CD4-positive, alpha-beta T cell (primary cell): ENCODE measurements around the gene ASCC2. TPM values are rescaled to one million over a fixed set of nuclear protein-coding genes. Genes with fewer than 3 reads are reported as not detected.

Source experiments
- ATAC-seq: fragments of 200-7000 bp; cut with Tn5 transposase; one replicate; pipeline ENCODE4 v1.10.0; 2022; ENCODE audit warnings: mild to moderate bottlenecking; ENCODE audit not compliant: poor library complexity
- CTCF ChIA-PET: fragments of 350-600 bp; sonication (Branson Sonifier 250); formaldehyde crosslinking; loops from one replicate; lab custom pipeline; 2021; ENCODE audit warnings: antibody characterized with exemption, inconsistent platforms; lab: Charles Lee
- POLR2A ChIA-PET: fragments of 350-600 bp; sonication (Branson Sonifier 250); formaldehyde crosslinking; loops from one replicate; lab custom pipeline; 2021; ENCODE audit warnings: antibody characterized with exemption, inconsistent platforms; lab: Charles Lee
- DNase-seq, 14 experiments: peaks; one replicate each; pipeline ENCODE4 v3.0.0-alpha.2; 2013 to 2020; ENCODE audit warnings: mixed read lengths in 2 of 14
- H3K27ac ChIP-seq, 2 donors: one replicate each; pipeline versions ENCODE4 v1.5.1 to v1.7.0; 2013; ENCODE audit warnings: low read length in 2 of 2, low read depth in 1 of 2, mild to moderate bottlenecking in 1 of 2
- H3K27me3 ChIP-seq, 2 experiments: 1 replicate in 1 of 2; 2 replicates in 1 of 2; pipeline versions ENCODE4 v1.6.1 to v1.7.0; 2013; ENCODE audit warnings: low read length in 2 of 2, control low read depth in 1 of 2, mild to moderate bottlenecking in 1 of 2, moderate library complexity in 1 of 2; ENCODE audit not compliant: insufficient read depth in 2 of 2, control insufficient read depth in 1 of 2
- H3K36me3 ChIP-seq: one replicate; pipeline ENCODE4 v1.6.1; 2013; ENCODE audit warnings: low read length, control low read depth; ENCODE audit not compliant: insufficient read depth
- H3K4me1 ChIP-seq: one replicate; pipeline ENCODE4 v1.6.1; 2013; ENCODE audit warnings: low read length, control low read depth; ENCODE audit not compliant: insufficient read depth
- H3K4me3 ChIP-seq: one replicate; pipeline ENCODE4 v1.5.1; 2013; ENCODE audit warnings: mild to moderate bottlenecking, low read length, moderate library complexity
- H3K9me3 ChIP-seq, 2 experiments: 1 replicate in 1 of 2; 2 replicates in 1 of 2; pipeline versions ENCODE4 v1.6.1 to v1.7.0; 2013; ENCODE audit warnings: low read length in 2 of 2, mild to moderate bottlenecking in 2 of 2, control low read depth in 1 of 2, moderate library complexity in 1 of 2; ENCODE audit not compliant: control insufficient read depth in 1 of 2, insufficient read depth in 1 of 2
- H3K27ac Mint-ChIP-seq: one replicate; pipeline ENCODE4 v1.8.0; 2020; ENCODE audit warnings: mixed read lengths
- H3K27me3 Mint-ChIP-seq: one replicate; pipeline ENCODE4 v1.8.0; 2021; ENCODE audit warnings: mixed read lengths
- H3K36me3 Mint-ChIP-seq: one replicate; pipeline ENCODE4 v1.8.0; 2021; ENCODE audit warnings: low read depth, mixed read lengths
- H3K4me1 Mint-ChIP-seq: one replicate; pipeline ENCODE4 v1.8.0; 2021; ENCODE audit warnings: low read depth, mixed read lengths
- H3K4me3 Mint-ChIP-seq: one replicate; pipeline ENCODE4 v1.8.0; 2020; ENCODE audit warnings: mild to moderate bottlenecking, mixed read lengths
- H3K9me3 Mint-ChIP-seq: one replicate; pipeline ENCODE4 v1.8.0; 2020; ENCODE audit warnings: mixed read lengths
- intact Hi-C, 2 experiments: fragments of 100-400 bp; cut with DNase I in 1 of 2; cut with micrococcal nuclease in 1 of 2; formaldehyde crosslinking; loops; one replicate each; pipeline versions ENCODE4 v1.15.1 to v1.9.0; 2023 to 2025; cut with DNase I, micrococcal nuclease
- total RNA-seq, 174 experiments: library from RNA in 2 of 174; stranded (reverse) in 2 of 174; gene quantifications; one replicate each; pipeline ENCODE4 v1.2.3 and lab custom pipeline; 2021 to 2026
- TF ChIP-seq, protein P1 (sequence below): fragments of 200-600 bp; IDR thresholded peaks from one replicate; pipeline ENCODE4 v1.8.0; 2022; ENCODE audit warnings: antibody characterized with exemption, mild to moderate bottlenecking

ASCC2 gene
- total RNA-seq, 2 experiments from 2014 or later = 67.1 to 68.3 TPM

DNA sequence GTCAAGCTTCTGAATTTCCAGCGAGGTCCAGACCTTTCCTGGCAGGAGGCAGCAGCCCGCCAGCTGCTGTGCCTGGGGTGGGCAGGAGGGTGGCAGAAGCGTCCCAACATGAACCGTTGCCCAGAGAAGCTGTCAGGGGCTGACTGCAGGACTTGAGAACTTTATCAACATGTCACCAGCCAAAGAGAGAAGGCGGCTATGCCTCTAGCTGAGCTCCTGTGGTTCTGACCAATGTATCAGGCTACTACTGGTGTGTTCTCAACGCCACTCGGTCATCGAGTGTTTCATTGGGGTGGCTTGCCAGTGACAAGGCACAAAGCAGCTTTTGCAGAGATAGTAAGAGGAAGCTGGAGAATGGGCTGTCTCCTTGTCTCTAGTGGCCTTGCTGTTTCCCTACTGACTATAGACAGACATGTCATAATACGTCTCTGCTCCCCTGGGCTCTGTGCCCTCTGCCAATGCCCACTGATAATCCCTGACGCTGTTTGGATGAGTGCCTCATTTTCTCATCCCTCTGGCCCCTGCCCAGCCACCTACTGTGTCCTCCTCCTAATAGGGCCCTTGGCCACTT lies 17.6 kb upstream of the ASCC2 start:
- Mint-ChIP-seq H3K36me3 (no peaks in the 10 kb centered on the region), H3K9me3 (no peaks in the 10 kb centered on the region), H3K4me3 (no peak overlapping the region), H3K27ac (no peak overlapping the region), H3K4me1 (no peaks in the 10 kb centered on the region), H3K27me3 (peaks cover 3% of the 10 kb centered on the region)
- H3K4me3 ChIP-seq = no peak overlapping the region
- TF ChIP-seq, protein P1, sequence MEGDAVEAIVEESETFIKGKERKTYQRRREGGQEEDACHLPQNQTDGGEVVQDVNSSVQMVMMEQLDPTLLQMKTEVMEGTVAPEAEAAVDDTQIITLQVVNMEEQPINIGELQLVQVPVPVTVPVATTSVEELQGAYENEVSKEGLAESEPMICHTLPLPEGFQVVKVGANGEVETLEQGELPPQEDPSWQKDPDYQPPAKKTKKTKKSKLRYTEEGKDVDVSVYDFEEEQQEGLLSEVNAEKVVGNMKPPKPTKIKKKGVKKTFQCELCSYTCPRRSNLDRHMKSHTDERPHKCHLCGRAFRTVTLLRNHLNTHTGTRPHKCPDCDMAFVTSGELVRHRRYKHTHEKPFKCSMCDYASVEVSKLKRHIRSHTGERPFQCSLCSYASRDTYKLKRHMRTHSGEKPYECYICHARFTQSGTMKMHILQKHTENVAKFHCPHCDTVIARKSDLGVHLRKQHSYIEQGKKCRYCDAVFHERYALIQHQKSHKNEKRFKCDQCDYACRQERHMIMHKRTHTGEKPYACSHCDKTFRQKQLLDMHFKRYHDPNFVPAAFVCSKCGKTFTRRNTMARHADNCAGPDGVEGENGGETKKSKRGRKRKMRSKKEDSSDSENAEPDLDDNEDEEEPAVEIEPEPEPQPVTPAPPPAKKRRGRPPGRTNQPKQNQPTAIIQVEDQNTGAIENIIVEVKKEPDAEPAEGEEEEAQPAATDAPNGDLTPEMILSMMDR = no peak
- H3K4me1 ChIP-seq = no peaks in the 10 kb centered on the region
- ATAC-seq = no peak
- CTCF ChIA-PET = no interaction called here
- H3K27ac ChIP-seq = no peak overlapping the region
- no peaks in the 10 kb centered on the region for H3K27me3 ChIP-seq
- intact Hi-C loops = no loop called here
- H3K9me3 ChIP-seq = no peaks in the 10 kb centered on the region
- DNase-seq = peak in 2 of 14 experiments; percentile 17 to 31
- POLR2A ChIA-PET = no interaction called here
- no peaks in the 10 kb centered on the region for H3K36me3 ChIP-seq

DNA sequence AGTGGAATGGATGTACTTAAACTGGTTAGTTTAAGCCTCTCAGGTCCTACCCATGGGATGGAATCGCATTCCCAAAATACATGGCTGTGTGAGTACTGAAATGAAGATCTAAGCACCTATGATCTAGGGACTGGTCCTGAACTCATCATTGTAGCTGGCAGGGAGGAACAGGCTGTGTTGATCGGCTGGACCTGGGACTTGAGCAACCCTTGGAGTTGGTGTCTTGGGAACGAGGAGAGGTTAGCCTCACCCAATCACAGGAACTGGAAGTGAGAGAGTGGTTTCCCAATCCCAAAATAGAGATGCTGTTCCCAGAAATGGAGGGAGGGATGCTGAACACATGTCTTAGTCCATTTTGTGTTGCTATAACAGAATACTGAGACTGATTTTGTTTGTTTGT lies 16.4 kb upstream of the ASCC2 start:
- POLR2A ChIA-PET = no interaction called here
- intact Hi-C loops = no loop called here
- Histone ChIP-seq H3K9me3 (no peaks in the 10 kb centered on the region), H3K27ac (no peak overlapping the region), H3K27me3 (no peaks in the 10 kb centered on the region), H3K4me1 (no peaks in the 10 kb centered on the region), H3K4me3 (no peak overlapping the region), H3K36me3 (no peaks in the 10 kb centered on the region)
- TF ChIP-seq, protein P1 = no peak
- Mint-ChIP-seq H3K4me1 (no peaks in the 10 kb centered on the region), H3K36me3 (no peaks in the 10 kb centered on the region), H3K27ac (no peak overlapping the region), H3K4me3 (no peak overlapping the region), H3K27me3 (peaks cover 3% of the 10 kb centered on the region), H3K9me3 (no peaks in the 10 kb centered on the region)
- DNase-seq (no peak), ATAC-seq (no peak)
- CTCF ChIA-PET = no interaction called here

DNA sequence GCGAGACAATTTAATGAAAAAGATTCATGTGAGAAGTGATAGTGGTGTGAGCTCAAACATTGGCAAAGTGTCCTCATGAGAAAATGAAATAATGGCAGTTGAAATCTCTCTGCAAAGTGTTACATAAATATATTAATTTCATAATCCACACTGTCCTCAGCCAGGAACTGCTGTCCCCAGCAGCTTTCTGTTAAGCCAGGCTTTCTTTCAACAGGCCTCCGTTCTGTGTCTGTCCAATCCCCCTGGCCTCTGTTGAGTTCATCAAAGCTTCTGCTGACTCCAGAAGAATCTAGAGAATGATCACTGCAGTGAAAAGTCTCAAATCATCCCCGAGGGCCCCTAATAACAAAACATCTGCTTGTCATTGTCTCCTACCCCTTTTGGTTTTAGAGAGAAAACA lies 10.0 kb upstream of the ASCC2 start:
- Mint-ChIP-seq H3K4me1 (no peaks in the 10 kb centered on the region), H3K27ac (no peak overlapping the region), H3K27me3 (no peaks in the 10 kb centered on the region), H3K9me3 (no peaks in the 10 kb centered on the region), H3K36me3 (no peaks in the 10 kb centered on the region), H3K4me3 (no peak overlapping the region)
- H3K9me3 ChIP-seq = peaks cover 0 to 6% of the 10 kb centered on the region in 2 experiments
- intact Hi-C loops = no loop called here
- ChIA-PET CTCF (no interaction called here), POLR2A (no interaction called here)
- no peak for ATAC-seq
- no peak for DNase-seq
- no peaks in the 10 kb centered on the region for H3K27me3 ChIP-seq
- TF ChIP-seq, protein P1 = no peak
- no peaks in the 10 kb centered on the region for H3K4me1 ChIP-seq
- no peak overlapping the region for H3K4me3 ChIP-seq
- no peaks in the 10 kb centered on the region for H3K36me3 ChIP-seq
- no peak overlapping the region for H3K27ac ChIP-seq
